ENCODE data around the gene PRAME.

GRCh38 chr22:22507743-22508273, 51.3 kb downstream of the PRAME start:
- TF ChIP-seq CTCF (IDR thresholded peaks at IDR 0.05) (no peak), POLR2A (IDR thresholded peaks at IDR 0.05) (no peak), POLR2AphosphoS5 (IDR thresholded peaks at IDR 0.05) (no peak)

All from gastroesophageal sphincter (tissue), 3 donors.